Testis (tissue), 2 donors: ENCODE data around the gene TTC7B.

Experiments
- POLR2A ChIP-seq: fragments of 450-650 bp; IDR thresholded peaks from one replicate; pipeline ENCODE4 v1.6.1; 2017; ENCODE audit warnings: antibody characterized with exemption, mild to moderate bottlenecking, moderate library complexity
- TF ChIP-seq, protein P1 (sequence below), 3 experiments: fragments of 450-650 bp in 2 of 3; fragments of 200-600 bp in 1 of 3; sonication (generic) in 1 of 3; IDR thresholded peaks; one replicate each; pipeline ENCODE4 v1.5.1; 2016 to 2019; ENCODE audit warnings: antibody characterized with exemption in 3 of 3, mild to moderate bottlenecking in 2 of 3, moderate library complexity in 1 of 3

DNA sequence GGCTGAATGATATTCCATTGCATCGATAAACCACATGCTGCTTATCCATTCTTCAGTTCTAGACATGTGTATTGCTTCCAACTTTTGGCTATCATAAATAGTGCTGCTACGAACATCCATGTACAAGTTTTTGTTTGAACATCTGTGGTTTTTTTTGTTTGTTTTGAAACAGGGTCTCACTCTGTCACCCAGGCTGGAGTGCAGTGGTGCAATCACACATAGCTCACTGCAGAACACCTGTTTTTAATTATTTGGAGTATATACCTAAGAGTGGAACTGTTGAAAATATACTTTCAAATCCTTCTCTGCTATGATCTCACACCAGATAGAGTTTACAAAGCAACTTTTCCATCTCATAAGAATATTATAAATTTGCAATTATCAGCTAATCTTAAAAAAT is 124.2 kb downstream of the TTC7B start:
- TF ChIP-seq, protein P1, sequence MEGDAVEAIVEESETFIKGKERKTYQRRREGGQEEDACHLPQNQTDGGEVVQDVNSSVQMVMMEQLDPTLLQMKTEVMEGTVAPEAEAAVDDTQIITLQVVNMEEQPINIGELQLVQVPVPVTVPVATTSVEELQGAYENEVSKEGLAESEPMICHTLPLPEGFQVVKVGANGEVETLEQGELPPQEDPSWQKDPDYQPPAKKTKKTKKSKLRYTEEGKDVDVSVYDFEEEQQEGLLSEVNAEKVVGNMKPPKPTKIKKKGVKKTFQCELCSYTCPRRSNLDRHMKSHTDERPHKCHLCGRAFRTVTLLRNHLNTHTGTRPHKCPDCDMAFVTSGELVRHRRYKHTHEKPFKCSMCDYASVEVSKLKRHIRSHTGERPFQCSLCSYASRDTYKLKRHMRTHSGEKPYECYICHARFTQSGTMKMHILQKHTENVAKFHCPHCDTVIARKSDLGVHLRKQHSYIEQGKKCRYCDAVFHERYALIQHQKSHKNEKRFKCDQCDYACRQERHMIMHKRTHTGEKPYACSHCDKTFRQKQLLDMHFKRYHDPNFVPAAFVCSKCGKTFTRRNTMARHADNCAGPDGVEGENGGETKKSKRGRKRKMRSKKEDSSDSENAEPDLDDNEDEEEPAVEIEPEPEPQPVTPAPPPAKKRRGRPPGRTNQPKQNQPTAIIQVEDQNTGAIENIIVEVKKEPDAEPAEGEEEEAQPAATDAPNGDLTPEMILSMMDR (IDR thresholded peaks at IDR 0.05), result no peak
- no peak for TF ChIP-seq POLR2A
